Breast epithelium (tissue), 3 donors: ENCODE measurements around the gene CACNA1H.

ENCODE experiments used
- POLR2AphosphoS5 ChIP-seq, 3 donors: sonication (generic); formaldehyde crosslinking; IDR thresholded peaks; one replicate each; pipeline ENCODE4 v1.6.1; 2017; ENCODE audit warnings: antibody characterized with exemption in 3 of 3
- TF ChIP-seq, protein P1 (sequence below), 3 donors: fragments of 450-650 bp; IDR thresholded peaks; one replicate each; pipeline ENCODE4 v1.5.1; 2016 to 2017; ENCODE audit warnings: antibody characterized with exemption in 3 of 3, mild to moderate bottlenecking in 3 of 3, moderate library complexity in 3 of 3

DNA sequence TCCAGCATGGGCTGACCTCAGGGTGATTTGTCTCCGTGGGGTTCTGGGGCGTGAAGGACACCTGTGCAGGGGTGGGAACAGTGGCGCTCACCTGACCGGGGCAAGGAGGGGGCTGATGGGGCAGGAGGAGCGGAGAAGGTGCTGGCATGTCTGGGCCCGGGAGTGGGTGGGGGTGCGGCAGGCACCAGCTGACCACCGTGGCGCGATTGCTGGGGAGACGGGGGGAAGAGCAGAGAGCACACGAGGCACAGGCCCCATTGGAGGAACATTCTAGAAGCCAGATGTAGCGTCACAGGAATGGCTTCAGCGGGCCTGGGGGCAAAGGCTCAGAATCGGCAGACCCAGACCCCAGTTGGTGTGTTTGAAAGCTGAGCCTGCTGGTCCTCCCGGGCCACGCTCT is 12.1 kb downstream of the CACNA1H start:
- TF ChIP-seq, protein P1, sequence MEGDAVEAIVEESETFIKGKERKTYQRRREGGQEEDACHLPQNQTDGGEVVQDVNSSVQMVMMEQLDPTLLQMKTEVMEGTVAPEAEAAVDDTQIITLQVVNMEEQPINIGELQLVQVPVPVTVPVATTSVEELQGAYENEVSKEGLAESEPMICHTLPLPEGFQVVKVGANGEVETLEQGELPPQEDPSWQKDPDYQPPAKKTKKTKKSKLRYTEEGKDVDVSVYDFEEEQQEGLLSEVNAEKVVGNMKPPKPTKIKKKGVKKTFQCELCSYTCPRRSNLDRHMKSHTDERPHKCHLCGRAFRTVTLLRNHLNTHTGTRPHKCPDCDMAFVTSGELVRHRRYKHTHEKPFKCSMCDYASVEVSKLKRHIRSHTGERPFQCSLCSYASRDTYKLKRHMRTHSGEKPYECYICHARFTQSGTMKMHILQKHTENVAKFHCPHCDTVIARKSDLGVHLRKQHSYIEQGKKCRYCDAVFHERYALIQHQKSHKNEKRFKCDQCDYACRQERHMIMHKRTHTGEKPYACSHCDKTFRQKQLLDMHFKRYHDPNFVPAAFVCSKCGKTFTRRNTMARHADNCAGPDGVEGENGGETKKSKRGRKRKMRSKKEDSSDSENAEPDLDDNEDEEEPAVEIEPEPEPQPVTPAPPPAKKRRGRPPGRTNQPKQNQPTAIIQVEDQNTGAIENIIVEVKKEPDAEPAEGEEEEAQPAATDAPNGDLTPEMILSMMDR (IDR thresholded peaks at IDR 0.05), result no peak
- no peak for TF ChIP-seq POLR2AphosphoS5 (IDR thresholded peaks at IDR 0.05)
